ENCODE measurements around the gene CPN2. TPM values are rescaled to one million over a fixed set of nuclear protein-coding genes. Genes with fewer than 3 reads are reported as not detected.

The CPN2 gene
- total and polyA plus RNA-seq, 2 of the 13 experiments (the other 11 are each of a cell fraction or from before 2014, with no cell fraction given), result 26.7 to 27.7 TPM

GRCh38 chr3:194315088-194315964 lies 35.8 kb downstream of the CPN2 start (continued):
- TF ChIP-seq ATF6 (CRISPR knock-in tag; conservative IDR thresholded peaks at IDR 0.05), result no peak
- no peak for TF ChIP-seq SP1 (IDR thresholded peaks at IDR 0.05)
- no peak for TF ChIP-seq SP1 (CRISPR knock-in tag; IDR thresholded peaks at IDR 0.05)
- no peak for TF ChIP-seq ZNF616 (CRISPR knock-in tag; IDR thresholded peaks at IDR 0.05; ENCODE audit: low read depth)
- TF ChIP-seq ZNF878 (CRISPR knock-in tag; IDR thresholded peaks at IDR 0.05), result no peak
- no peak for TF ChIP-seq ZNF251 (CRISPR knock-in tag; IDR thresholded peaks at IDR 0.05)
- TF ChIP-seq ZNF761 (CRISPR knock-in tag; conservative IDR thresholded peaks at IDR 0.05), result no peak
- no peak for TF ChIP-seq MATR3 (CRISPR knock-in tag; IDR thresholded peaks at IDR 0.05)
- no peak for TF ChIP-seq CCAR2 (optimal IDR thresholded peaks at IDR 0.05; ENCODE audit: low read depth, low read length)
- TF ChIP-seq ZNF724P (CRISPR knock-in tag; IDR thresholded peaks at IDR 0.05; ENCODE audit: borderline replicate concordance), result 0 out of 2 replicates have a peak, but pooled peaks have one; percentile 64
- no peak for TF ChIP-seq ISX (CRISPR knock-in tag; conservative IDR thresholded peaks at IDR 0.05)
- TF ChIP-seq EED (CRISPR knock-in tag; IDR thresholded peaks at IDR 0.05), result no peak; the same call in 1 of the 2 replicates
- TF ChIP-seq ELF4 (CRISPR knock-in tag; IDR thresholded peaks at IDR 0.05; ENCODE audit: borderline replicate concordance), result no peak
- no peak for TF ChIP-seq ZNF615 (CRISPR knock-in tag; IDR thresholded peaks at IDR 0.05; ENCODE audit: borderline replicate concordance)
- TF ChIP-seq ZNF407 (CRISPR knock-in tag; IDR thresholded peaks at IDR 0.05; ENCODE audit: not compliant biosample characterization), result no peak
- TF ChIP-seq MTA1 (CRISPR knock-in tag; IDR thresholded peaks at IDR 0.05; ENCODE audit: borderline replicate concordance), result no peak
- 0 out of 2 replicates have a peak, but pooled peaks have one; percentile 32 for TF ChIP-seq MYPOP (CRISPR knock-in tag; IDR thresholded peaks at IDR 0.05)
